K562 (cell line): ENCODE results near the gene XAB2. TPM values are rescaled to one million over a fixed set of nuclear protein-coding genes. Genes with fewer than 3 reads are reported as not detected.

Experiments used
- ATAC-seq: fragments of 200-7000 bp; cut with Tn5 transposase; 3 replicates; pipeline ENCODE4 v1.9.1; 2020; ENCODE audit warnings: moderate library complexity
- BruUV-seq: library from RNA; stranded (reverse); fragments of 400-500 nt; replicated peaks from 2 replicates; lab custom pipeline; 2021; lab: Mats Ljungman, UMichigan
- CTCF ChIA-PET: fragments of 300-600 bp; formaldehyde crosslinking; extraction: SDS; loops from one replicate; lab custom pipeline; 2021; ENCODE audit warnings: low intra/inter-chr PET ratio; lab: Yijun Ruan, JAX
- POLR2A ChIA-PET: fragments of 300-600, 350-650 bp; sonication (Branson Sonifier 250); formaldehyde crosslinking; extraction: SDS; loops from one replicate; lab custom pipeline; 2021; ENCODE audit warnings: antibody characterized with exemption, inconsistent platforms; lab: Yijun Ruan, JAX
- DNase-seq, 4 experiments: peaks; one replicate each; pipeline versions ENCODE4 v3.0.0 to v3.0.0-alpha.2; 2011 to 2018; ENCODE audit warnings: low spot score in 3 of 4, mixed read lengths in 3 of 4; ENCODE audit errors: extremely low read depth in 1 of 4
- FAIRE-seq: peaks from 2 replicates; lab custom pipeline; 2011; peaks lifted over from hg19 to GRCh38; lab: Jason Lieb, UNC
- H2AFZ ChIP-seq: 2 replicates; pipeline ENCODE4 v1.6.0; 2011; ENCODE audit warnings: low read depth, low read length, control low read depth, inconsistent platforms
- H3K27ac ChIP-seq: fragments of 200-600 bp; 3 replicates; pipeline ENCODE4 v1.8.0; 2011; ENCODE audit warnings: low read depth, mild to moderate bottlenecking, control low read depth, inconsistent platforms, low read length, moderate library complexity, mixed read lengths; ENCODE audit errors: extremely low read depth
- H3K27me3 ChIP-seq, 2 experiments: fragments of 300-600 bp in 1 of 2; 2 replicates in 1 of 2; 3 replicates in 1 of 2; pipeline versions ENCODE4 v1.6.0 to v1.8.0; 2011; ENCODE audit warnings: inconsistent platforms in 2 of 2, low read length in 2 of 2, mild to moderate bottlenecking in 1 of 2, mixed read lengths in 1 of 2, moderate library complexity in 1 of 2; ENCODE audit not compliant: control insufficient read depth in 2 of 2, insufficient read depth in 2 of 2
- H3K36me3 ChIP-seq: fragments of 300-600 bp; 3 replicates; pipeline ENCODE4 v1.8.0; 2011; ENCODE audit warnings: mild to moderate bottlenecking, low read length, inconsistent platforms; ENCODE audit not compliant: control insufficient read depth, insufficient read depth
- H3K4me1 ChIP-seq, 2 experiments: fragments of 200-600 bp in 1 of 2; replicated peaks in 1 of 2; 2 replicates in 1 of 2; 3 replicates in 1 of 2; pipeline versions ENCODE4 v1.5.1 to v1.8.0; 2011; ENCODE audit warnings: inconsistent platforms in 2 of 2, low read length in 2 of 2, mild to moderate bottlenecking in 1 of 2, mixed read lengths in 1 of 2, moderate library complexity in 1 of 2; ENCODE audit not compliant: control insufficient read depth in 2 of 2, insufficient read depth in 2 of 2
- H3K4me2 ChIP-seq: 2 replicates; pipeline ENCODE4 v1.6.1; 2011; ENCODE audit warnings: low read length, control low read depth, inconsistent platforms, mixed read lengths; ENCODE audit not compliant: insufficient read depth
- H3K4me3 ChIP-seq: fragments of 200-600 bp; sonication (generic), shearing (Covaris generic); 2 replicates; pipeline ENCODE4 v1.5.1; 2016; ENCODE audit warnings: control low read depth, inconsistent platforms
- H3K79me2 ChIP-seq: fragments of 200-600 bp; 3 replicates; pipeline ENCODE4 v1.8.0; 2011; ENCODE audit warnings: low read length, inconsistent platforms; ENCODE audit not compliant: control insufficient read depth, insufficient read depth
- H3K9ac ChIP-seq, 2 experiments: 2 replicates each; pipeline versions ENCODE4 v1.6.0 to v1.6.1; 2011; ENCODE audit warnings: low read depth in 2 of 2, low read length in 2 of 2, control low read depth in 1 of 2, inconsistent platforms in 1 of 2, mild to moderate bottlenecking in 1 of 2, mixed read lengths in 1 of 2; ENCODE audit not compliant: insufficient read depth in 1 of 2
- H3K9me1 ChIP-seq: one replicate; pipeline ENCODE4 v1.6.0; 2011; ENCODE audit warnings: inconsistent platforms, mild to moderate bottlenecking, low read length, moderate library complexity; ENCODE audit not compliant: control insufficient read depth, insufficient read depth
- H3K9me3 ChIP-seq: replicated peaks from 2 replicates; pipeline ENCODE4 v1.5.1; 2011; ENCODE audit warnings: low read depth, low read length, inconsistent platforms; ENCODE audit not compliant: control insufficient read depth, insufficient read depth
- H4K20me1 ChIP-seq: replicated peaks from 2 replicates; pipeline ENCODE4 v1.6.1; 2011; ENCODE audit warnings: low read length, inconsistent platforms, mixed read lengths; ENCODE audit not compliant: control insufficient read depth, insufficient read depth
- BCOR ChIP-seq: fragments of 450-650 bp; IDR thresholded peaks from 2 replicates; pipeline ENCODE4 v1.6.1; 2016
- CBX1 ChIP-seq: sonication (generic); IDR thresholded peaks from 2 replicates; pipeline ENCODE4 v1.6.1; 2016; ENCODE audit warnings: antibody characterized with exemption, low read depth, mild to moderate bottlenecking
- CHD4 ChIP-seq: fragments of 200-600 bp; sonication (generic); IDR thresholded peaks from 3 replicates; pipeline ENCODE4 v1.6.1; 2012; ENCODE audit warnings: low read depth, mild to moderate bottlenecking, mixed read lengths, low read length, inconsistent platforms; ENCODE audit not compliant: insufficient read depth, insufficient replicate concordance, poor library complexity, severe bottlenecking
- CREB5 ChIP-seq: fragments of 250-450 bp; sonication (Bioruptor Pico); IDR thresholded peaks from 2 replicates; pipeline ENCODE4 v1.5.0; 2020; ENCODE audit warnings: mild to moderate bottlenecking
- HDAC2 ChIP-seq: fragments of 450-650 bp; IDR thresholded peaks from 2 replicates; pipeline ENCODE4 v1.6.1; 2016; ENCODE audit warnings: mild to moderate bottlenecking
- KDM1A ChIP-seq, 2 experiments: fragments of 450-650 bp; IDR thresholded peaks; 2 replicates each; pipeline ENCODE4 v1.6.1; 2016; ENCODE audit warnings: mild to moderate bottlenecking in 2 of 2
- RBM25 ChIP-seq: fragments of 200-400 bp; formaldehyde crosslinking; IDR thresholded peaks from 2 replicates; pipeline ENCODE4 v1.6.1; 2018; ENCODE audit warnings: low read length, low read depth, moderate library complexity; ENCODE audit not compliant: severe bottlenecking
- RCOR1 ChIP-seq, 2 experiments: IDR thresholded peaks; 2 replicates each; pipeline ENCODE4 v1.6.1; 2012; ENCODE audit warnings: low read depth in 2 of 2, low read length in 2 of 2, borderline replicate concordance in 1 of 2, improper control_type of control experiment in 1 of 2
- SMARCA5 ChIP-seq: fragments of 450-650 bp; IDR thresholded peaks from 2 replicates; pipeline ENCODE4 v1.6.1; 2016
- ZNF584 ChIP-seq: fragments of 200-800 bp; sonication (Bioruptor generic); IDR thresholded peaks from 2 replicates; pipeline ENCODE4 v1.6.1; 2016; ENCODE audit warnings: low read depth, mild to moderate bottlenecking, missing genetic modification characterization, missing compliant biosample characterization
- ZNF592 ChIP-seq: fragments of 450-650 bp; IDR thresholded peaks from 2 replicates; pipeline ENCODE4 v1.6.1; 2017; ENCODE audit warnings: antibody characterized with exemption, mild to moderate bottlenecking
- WGBS: fragments of 100-300 bp; shearing (Covaris generic); methylation state at CpG from one replicate; pipeline ENCODE4 v1.1.6; 2016; ENCODE audit warnings: low coverage, mixed read lengths; ENCODE audit not compliant: insufficient coverage; ENCODE audit errors: missing lambda C conversion rate; 5-methylcytosine and 5-hydroxymethylcytosine counted together
- in situ Hi-C: fragments of 300-500 bp; cut with MboI; formaldehyde crosslinking; loops from 4 replicates; pipeline ENCODE4 v1.15.0; 2018; ENCODE audit warnings: inconsistent platforms, mixed read lengths
- intact Hi-C: fragments of 100-400 bp; cut with micrococcal nuclease; formaldehyde crosslinking; loops from 2 replicates; pipeline ENCODE4 v1.14.2; 2022
- polyA plus RNA-seq, 8 experiments: library from polyadenylated mRNA; depleted of rRNA in 4 of 8; stranded (reverse) in 5 of 8; unstranded in 3 of 8; fragments of >200 nt; fragmentation: Nextera tagmentation in 2 of 8; fragmentation: Illumina TruSeq in 1 of 8; extraction: Ambion mirVana in 2 of 8; extraction: Trizol in 1 of 8; gene quantifications; 2 replicates each; pipeline versions ENCODE4 v1.2.1 to v1.2.3, GENCODE V29; 2011 to 2014; ENCODE audit warnings: inconsistent platforms in 1 of 8, missing spikeins in 1 of 8
- total RNA-seq, 7 experiments: library from RNA; depleted of rRNA in 6 of 7; stranded (reverse); fragments of >200 nt in 6 of 7; fragmentation: Illumina TruSeq in 2 of 7; extraction: Trizol in 2 of 7; gene quantifications; 2 replicates each; pipeline versions ENCODE4 v1.2.1 to v1.2.3, GENCODE V29; 2011 to 2021; ENCODE audit warnings: low replicate concordance in 1 of 7

The XAB2 gene
- total and polyA plus RNA-seq, 9 of the 15 experiments (the other 6 are each of a cell fraction or from before 2014, with no cell fraction given), result 0.21 to 58.3 (median 20.0) TPM

- H3K9me3 ChIP-seq, result no peaks in the 10 kb centered on the region
- H3K4me1 ChIP-seq, result peaks cover 0 to 9% of the 10 kb centered on the region in 2 experiments; a peak in 2 of 5 replicates
- BruUV-seq, result no TSS peak
- no peak overlapping the region for H3K27ac ChIP-seq
- POLR2A ChIA-PET, result no interaction called here
- intact Hi-C loops, result no loop called here
- DNase-seq (no peak), ATAC-seq (no peak), FAIRE-seq (no peak)
- peaks cover 6 to 30% of the 10 kb centered on the region in 2 experiments; a peak in 3 of 5 replicates for H3K27me3 ChIP-seq
- no peaks in the 10 kb centered on the region for H3K79me2 ChIP-seq
- H3K9ac ChIP-seq, result no peak overlapping the region
- in situ Hi-C loops, result loop anchor here (5.0 kb wide), 1 partner anchor 87 kb away; the partner anchor contains the start of gene MCEMP1
- WGBS, result 28% methylated on average over 7 of the region's 7 CpGs
- H4K20me1 ChIP-seq, result no peaks in the 10 kb centered on the region
- peak; percentile 78 for TF ChIP-seq RBM25
- TF ChIP-seq RCOR1 (IDR thresholded peaks at IDR 0.05; ENCODE audit: borderline replicate concordance in 1 of 2, low read depth in 2 of 2, low read length in 2 of 2), result peak in 1 of 2 experiments; percentile 56; a peak in 1 of 4 replicates
- TF ChIP-seq ZNF592, result no peak
- no peak for TF ChIP-seq ZNF584 (CRISPR knock-in tag)
- peak; percentile 91 for TF ChIP-seq BCOR
- 0 out of 2 replicates have a peak, but pooled peaks have one; percentile 42 for TF ChIP-seq HDAC2
- peak; percentile 47; the same call in 1 of the 2 replicates for TF ChIP-seq SMARCA5
- peak; percentile 77 for TF ChIP-seq CHD4
- peak; percentile 27 to 55; a peak in 2 of 4 replicates for TF ChIP-seq KDM1A (IDR thresholded peaks at IDR 0.05)
- 0 out of 2 replicates have a peak, but pooled peaks have one; percentile 24 for TF ChIP-seq CBX1
- TF ChIP-seq CREB5 (CRISPR knock-in tag), result no peak
- no peaks in the 10 kb centered on the region for H3K9me1 ChIP-seq
- CTCF ChIA-PET, result no interaction called here
- H2AFZ ChIP-seq, result no peak overlapping the region
- H3K4me2 ChIP-seq, result no peak overlapping the region
- H3K36me3 ChIP-seq, result no peaks in the 10 kb centered on the region
- no peak overlapping the region for H3K4me3 ChIP-seq
Measured at GRCh38 chr19:7589822-7590221, 39.5 kb downstream of the XAB2 start.
